Measurements from ENCODE around the gene OR14I1.

GRCh38 chr1:248750496-248750895 lies 47.9 kb upstream of the OR14I1 start:
- TF ChIP-seq CTCF (IDR thresholded peaks at IDR 0.05) (no peak), POLR2A (IDR thresholded peaks at IDR 0.05) (no peak)
